Neural progenitor cell (in vitro differentiated cells): ENCODE results near the gene VWC2L. TPM values are rescaled to one million over a fixed set of nuclear protein-coding genes. Genes with fewer than 3 reads are reported as not detected.

Experiments used
- DNase-seq: peaks from one replicate; pipeline ENCODE4 v3.0.0-alpha.2; 2016; ENCODE audit warnings: low spot score
- H2AFZ ChIP-seq: fragments of 200-600 bp; sonication (generic); replicated peaks from 2 replicates; pipeline ENCODE4 v1.6.1; 2016; ENCODE audit warnings: antibody characterized with exemption
- H3F3A ChIP-seq: fragments of 200-600 bp; sonication (generic); 2 replicates; pipeline ENCODE4 v1.6.1; 2016; ENCODE audit warnings: antibody characterized with exemption, low read depth
- H3K27ac ChIP-seq: fragments of 200-600 bp; sonication (generic); 2 replicates; pipeline ENCODE4 v1.5.1; 2016; ENCODE audit warnings: mild to moderate bottlenecking
- H3K27me3 ChIP-seq: fragments of 200-600 bp; sonication (generic); 2 replicates; pipeline ENCODE4 v1.6.1; 2016; ENCODE audit warnings: mild to moderate bottlenecking, moderate library complexity
- H3K36me3 ChIP-seq: fragments of 200-600 bp; sonication (generic); 2 replicates; pipeline ENCODE4 v1.5.1; 2016
- H3K4me1 ChIP-seq: fragments of 200-600 bp; sonication (generic); 2 replicates; pipeline ENCODE4 v1.6.1; 2016; ENCODE audit warnings: mixed run types
- H3K4me2 ChIP-seq: fragments of 200-600 bp; sonication (generic); 2 replicates; pipeline ENCODE4 v1.6.1; 2016
- H3K4me3 ChIP-seq: fragments of 200-600 bp; sonication (generic); 2 replicates; pipeline ENCODE4 v1.5.1; 2016
- H3K79me2 ChIP-seq: fragments of 200-600 bp; sonication (generic); 2 replicates; pipeline ENCODE4 v1.6.1; 2016; ENCODE audit warnings: low read depth
- H3K9ac ChIP-seq: fragments of 200-600 bp; sonication (generic); 2 replicates; pipeline ENCODE4 v1.6.1; 2016
- H3K9me3 ChIP-seq: fragments of 200-600 bp; sonication (generic); 2 replicates; pipeline ENCODE4 v1.5.1; 2016; ENCODE audit warnings: low read depth
- H4K20me1 ChIP-seq: fragments of 200-600 bp; sonication (generic); 2 replicates; pipeline ENCODE4 v1.6.1; 2016; ENCODE audit warnings: low read depth
- H3K27ac Mint-ChIP-seq: 3 replicates; pipeline ENCODE4 v1.8.0; 2021; ENCODE audit warnings: mixed read lengths
- H3K27me3 Mint-ChIP-seq: 2 replicates; pipeline ENCODE4 v1.8.0; 2022; ENCODE audit warnings: low read depth, mild to moderate bottlenecking, inconsistent platforms, moderate library complexity, mixed read lengths; ENCODE audit not compliant: insufficient read depth
- H3K36me3 Mint-ChIP-seq: 3 replicates; pipeline ENCODE4 v1.8.0; 2021; ENCODE audit warnings: mixed read lengths
- H3K4me1 Mint-ChIP-seq: 3 replicates; pipeline ENCODE4 v1.8.0; 2021; ENCODE audit warnings: mixed read lengths
- H3K4me3 Mint-ChIP-seq: 3 replicates; pipeline ENCODE4 v1.8.0; 2021; ENCODE audit warnings: mild to moderate bottlenecking, moderate library complexity, mixed read lengths
- H3K9me3 Mint-ChIP-seq: 3 replicates; pipeline ENCODE4 v1.8.0; 2020; ENCODE audit warnings: mixed read lengths
- EZH2 ChIP-seq: fragments of 200-600 bp; sonication (generic); IDR thresholded peaks from 2 replicates; pipeline ENCODE4 v1.6.1; 2017; ENCODE audit warnings: antibody characterized with exemption, mild to moderate bottlenecking, moderate library complexity
- EZH2phosphoT487 ChIP-seq: fragments of 200-600 bp; sonication (generic); IDR thresholded peaks from 2 replicates; pipeline ENCODE4 v1.6.1; 2017; ENCODE audit warnings: antibody characterized with exemption
- total RNA-seq: library from RNA; depleted of rRNA; stranded (reverse); fragments of >200 nt; gene quantifications from 2 replicates; pipeline ENCODE4 v1.2.3, GENCODE V29; 2015; ENCODE audit warnings: low replicate concordance
- TF ChIP-seq, protein P1 (sequence below): fragments of 200-600 bp; sonication (generic); IDR thresholded peaks from 2 replicates; pipeline ENCODE4 v1.5.1; 2017; ENCODE audit warnings: antibody characterized with exemption, mild to moderate bottlenecking

Gene VWC2L
- total RNA-seq, 1 donor from 2014 or later, result not detected

DNA sequence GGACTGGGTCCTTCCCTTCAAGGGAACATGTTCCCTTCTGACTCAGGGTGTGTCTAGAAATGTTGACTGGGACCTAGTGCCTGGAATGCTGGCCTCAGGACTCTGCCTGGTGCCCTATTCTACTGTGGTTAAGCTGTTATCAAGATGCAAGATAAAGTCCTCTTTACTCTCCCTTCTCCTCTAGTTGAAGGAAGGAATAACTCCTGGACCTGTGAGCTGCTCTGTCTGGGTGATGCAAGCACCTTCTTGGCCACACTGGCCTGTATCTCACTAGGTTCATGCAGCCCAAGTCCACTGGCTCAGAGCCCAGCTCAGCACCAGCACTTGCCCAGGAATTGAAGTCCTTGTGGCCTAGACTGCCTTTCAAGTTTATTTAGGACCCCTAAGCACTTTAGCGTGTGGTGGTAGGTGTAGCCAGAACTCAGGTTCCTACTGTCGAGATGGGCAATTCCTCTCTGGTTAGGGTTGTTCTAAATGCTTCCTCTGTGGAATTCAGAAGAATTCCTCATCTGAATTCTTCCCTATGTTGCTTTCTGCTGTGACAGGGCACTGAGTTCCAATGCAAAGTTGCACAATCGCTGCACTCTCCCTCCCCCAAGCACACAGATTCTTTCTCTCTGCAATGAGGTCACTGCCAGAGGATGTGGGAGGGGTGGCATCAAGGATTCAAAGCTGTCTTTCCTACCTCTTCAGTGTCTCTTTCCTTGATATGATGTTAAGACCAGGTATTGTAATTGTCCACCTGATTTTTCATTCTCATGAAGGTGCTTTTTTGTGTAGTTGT is 54.7 kb downstream of the VWC2L start:
- Histone ChIP-seq H2AFZ (no peak overlapping the region), H3F3A (no peaks in the 10 kb centered on the region), H3K4me2 (no peak overlapping the region), H3K9me3 (no peaks in the 10 kb centered on the region), H3K36me3 (no peaks in the 10 kb centered on the region), H3K4me1 (no peaks in the 10 kb centered on the region), H4K20me1 (no peaks in the 10 kb centered on the region), H3K27ac (no peak overlapping the region), H3K4me3 (no peak overlapping the region), H3K79me2 (no peaks in the 10 kb centered on the region), H3K9ac (no peak overlapping the region), H3K27me3 (no peaks in the 10 kb centered on the region)
- Mint-ChIP-seq H3K4me1 (no peaks in the 10 kb centered on the region), H3K36me3 (peaks cover 2% of the 10 kb centered on the region), H3K4me3 (no peak overlapping the region), H3K9me3 (peaks cover 11% of the 10 kb centered on the region), H3K27me3 (peaks cover 2% of the 10 kb centered on the region), H3K27ac (no peak overlapping the region)
- TF ChIP-seq, protein P1, sequence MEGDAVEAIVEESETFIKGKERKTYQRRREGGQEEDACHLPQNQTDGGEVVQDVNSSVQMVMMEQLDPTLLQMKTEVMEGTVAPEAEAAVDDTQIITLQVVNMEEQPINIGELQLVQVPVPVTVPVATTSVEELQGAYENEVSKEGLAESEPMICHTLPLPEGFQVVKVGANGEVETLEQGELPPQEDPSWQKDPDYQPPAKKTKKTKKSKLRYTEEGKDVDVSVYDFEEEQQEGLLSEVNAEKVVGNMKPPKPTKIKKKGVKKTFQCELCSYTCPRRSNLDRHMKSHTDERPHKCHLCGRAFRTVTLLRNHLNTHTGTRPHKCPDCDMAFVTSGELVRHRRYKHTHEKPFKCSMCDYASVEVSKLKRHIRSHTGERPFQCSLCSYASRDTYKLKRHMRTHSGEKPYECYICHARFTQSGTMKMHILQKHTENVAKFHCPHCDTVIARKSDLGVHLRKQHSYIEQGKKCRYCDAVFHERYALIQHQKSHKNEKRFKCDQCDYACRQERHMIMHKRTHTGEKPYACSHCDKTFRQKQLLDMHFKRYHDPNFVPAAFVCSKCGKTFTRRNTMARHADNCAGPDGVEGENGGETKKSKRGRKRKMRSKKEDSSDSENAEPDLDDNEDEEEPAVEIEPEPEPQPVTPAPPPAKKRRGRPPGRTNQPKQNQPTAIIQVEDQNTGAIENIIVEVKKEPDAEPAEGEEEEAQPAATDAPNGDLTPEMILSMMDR, result no peak
- TF ChIP-seq EZH2phosphoT487 (no peak), EZH2 (no peak)
- no peak for DNase-seq

DNA sequence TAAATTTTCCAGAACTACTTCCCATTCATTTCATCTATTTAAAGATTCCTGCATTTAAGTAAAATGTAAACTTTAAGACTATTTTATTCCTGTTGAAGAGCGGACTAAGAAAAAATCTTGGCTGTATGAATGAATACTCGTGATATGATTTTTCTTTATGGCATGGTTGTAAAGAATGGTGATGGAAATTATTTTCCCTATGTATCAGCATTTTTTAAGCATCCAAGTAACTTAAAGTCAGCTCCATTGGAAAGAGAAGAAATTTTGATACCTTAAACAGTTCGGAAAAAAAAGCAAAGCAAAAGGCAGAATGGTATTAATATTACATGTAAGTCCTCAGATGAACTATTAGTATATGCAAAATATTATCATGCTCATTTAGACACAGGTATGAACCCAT is 58.9 kb downstream of the VWC2L start:
- no peak overlapping the region for H3K27ac Mint-ChIP-seq
- no peaks in the 10 kb centered on the region for H3K4me1 Mint-ChIP-seq
- no peaks in the 10 kb centered on the region for H3K4me1 ChIP-seq

DNA sequence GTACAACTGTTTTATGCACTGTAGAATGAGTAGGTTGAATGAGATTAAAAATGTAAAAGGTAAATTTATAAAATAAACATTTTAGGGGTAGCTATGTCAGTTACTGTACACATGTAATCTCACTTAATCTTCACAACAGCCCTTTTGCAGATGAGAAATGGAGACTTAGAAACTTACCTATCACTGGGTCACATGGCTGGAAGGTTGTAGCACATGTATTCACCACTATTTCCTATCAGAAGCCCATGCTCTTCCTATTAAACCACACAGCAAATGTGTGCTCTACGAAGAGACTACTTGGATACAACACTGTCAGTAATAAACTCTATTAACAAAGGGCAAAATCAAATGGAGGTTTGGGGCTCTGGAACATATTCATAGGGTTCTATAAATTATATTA is 60.5 kb downstream of the VWC2L start:
- TF ChIP-seq EZH2 (no peak), EZH2phosphoT487 (no peak)
- TF ChIP-seq, protein P1, result no peak

More for the DNA sequence above, 58.9 kb downstream of the VWC2L start:
- no peaks in the 10 kb centered on the region for H3K27me3 Mint-ChIP-seq
- H3K36me3 ChIP-seq, result no peaks in the 10 kb centered on the region
- no peaks in the 10 kb centered on the region for H3K79me2 ChIP-seq
- H3K4me3 Mint-ChIP-seq, result no peak overlapping the region
- H3K9ac ChIP-seq, result no peak overlapping the region
- H3K27ac ChIP-seq, result no peak overlapping the region
- no peak overlapping the region for H3K4me3 ChIP-seq
- H4K20me1 ChIP-seq, result no peaks in the 10 kb centered on the region
- TF ChIP-seq, protein P1, result no peak
- TF ChIP-seq EZH2phosphoT487 (no peak), EZH2 (no peak)
- H3K4me2 ChIP-seq, result no peak overlapping the region
- no peaks in the 10 kb centered on the region for H3K9me3 ChIP-seq
- no peaks in the 10 kb centered on the region for H3K27me3 ChIP-seq
- peaks cover under 1% of the 10 kb centered on the region for H3K9me3 Mint-ChIP-seq
- H3F3A ChIP-seq, result no peaks in the 10 kb centered on the region
- H2AFZ ChIP-seq, result no peak overlapping the region
- no peak for DNase-seq
- H3K36me3 Mint-ChIP-seq, result no peaks in the 10 kb centered on the region

More for the DNA sequence above, 60.5 kb downstream of the VWC2L start:
- Histone ChIP-seq H3K4me2 (no peak overlapping the region), H3K27me3 (no peaks in the 10 kb centered on the region), H3K79me2 (no peaks in the 10 kb centered on the region), H3F3A (no peaks in the 10 kb centered on the region), H3K36me3 (no peaks in the 10 kb centered on the region), H4K20me1 (no peaks in the 10 kb centered on the region), H3K4me3 (no peak overlapping the region), H3K9me3 (no peaks in the 10 kb centered on the region), H3K9ac (no peak overlapping the region), H3K27ac (no peak overlapping the region), H3K4me1 (no peaks in the 10 kb centered on the region), H2AFZ (no peak overlapping the region)
- Mint-ChIP-seq H3K4me3 (no peak overlapping the region), H3K9me3 (no peaks in the 10 kb centered on the region), H3K27me3 (peaks cover 2% of the 10 kb centered on the region), H3K4me1 (no peaks in the 10 kb centered on the region), H3K27ac (no peak overlapping the region), H3K36me3 (no peaks in the 10 kb centered on the region)
- no peak for DNase-seq
